Lung microvascular endothelial cell (primary cell): Measurements from ENCODE around the gene MYO1A. TPM values are rescaled to one million over a fixed set of nuclear protein-coding genes. Genes with fewer than 3 reads are reported as not detected.

ENCODE experiments used
- DNase-seq, 2 donors: peaks; one replicate each; pipeline versions ENCODE4 v3.0.0 to v3.0.0-alpha.2; 2010; ENCODE audit warnings: low read depth in 2 of 2
- total RNA-seq: library from RNA; depleted of rRNA; stranded (reverse); fragments of >200 nt; gene quantifications from 2 replicates; pipeline ENCODE4 v1.2.1, GENCODE V29; 2014

MYO1A gene
- total RNA-seq: not detected in 2 replicates

DNA sequence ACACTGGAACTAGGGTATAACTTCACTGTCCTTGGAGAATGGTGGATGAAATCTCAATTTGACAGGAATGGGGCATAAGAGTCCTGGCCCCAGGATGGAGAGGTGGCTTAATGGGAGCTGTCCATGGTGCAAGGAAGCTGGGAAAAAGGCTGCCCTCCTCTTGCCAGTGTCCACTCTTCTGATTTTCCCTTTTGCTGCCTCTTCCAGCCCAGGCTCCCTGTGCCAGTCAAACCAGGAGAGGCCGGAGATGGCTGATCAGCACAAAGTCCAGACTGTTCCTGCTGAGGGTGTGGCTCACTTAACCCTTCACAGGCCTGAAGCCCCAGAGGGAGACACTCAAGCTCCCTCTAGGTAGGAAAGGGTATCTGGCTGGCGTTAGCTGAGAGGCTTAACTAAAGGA is at the start of gene MYO1A:
MYO1A (minus strand) TSS at position 240 of the 400 bp plus-strand sequence. CDS start 1,806 bp downstream, outside the sequence.
- peak; percentile 4 to 22 for DNase-seq

DNA sequence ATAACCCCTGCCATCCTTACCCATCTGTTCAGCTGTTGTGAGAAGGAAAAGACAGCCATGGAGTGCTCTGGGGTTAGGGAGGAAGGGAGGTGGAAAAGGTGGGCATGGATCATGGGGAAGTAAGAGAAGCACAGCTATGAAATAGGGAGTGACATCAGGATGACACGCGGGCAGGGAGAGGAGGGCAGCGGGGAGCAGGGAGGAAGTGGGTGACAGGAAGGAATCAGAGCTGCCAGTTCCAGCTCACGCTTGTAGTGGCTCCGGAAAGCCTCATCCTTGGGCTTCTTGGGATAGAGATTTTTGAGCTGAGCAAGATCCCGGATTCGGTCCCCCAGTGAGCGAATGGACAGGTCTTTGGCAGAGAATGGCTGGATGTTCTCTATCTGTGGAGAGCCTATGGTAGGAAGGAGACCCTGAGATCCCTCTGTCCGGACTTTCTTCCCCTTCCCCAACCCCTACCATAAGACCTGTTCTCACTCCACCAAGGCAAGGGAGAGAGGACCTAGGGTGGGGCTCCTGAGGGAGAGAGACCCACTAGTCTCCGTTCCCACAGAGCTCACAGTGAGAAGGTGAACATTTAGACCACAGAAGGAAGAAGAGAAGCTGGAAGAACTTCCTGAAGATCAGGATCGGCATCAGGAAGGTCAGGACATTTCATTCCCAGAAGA is 49.3 kb upstream of the MYO1A start:
- no peak for DNase-seq

DNA sequence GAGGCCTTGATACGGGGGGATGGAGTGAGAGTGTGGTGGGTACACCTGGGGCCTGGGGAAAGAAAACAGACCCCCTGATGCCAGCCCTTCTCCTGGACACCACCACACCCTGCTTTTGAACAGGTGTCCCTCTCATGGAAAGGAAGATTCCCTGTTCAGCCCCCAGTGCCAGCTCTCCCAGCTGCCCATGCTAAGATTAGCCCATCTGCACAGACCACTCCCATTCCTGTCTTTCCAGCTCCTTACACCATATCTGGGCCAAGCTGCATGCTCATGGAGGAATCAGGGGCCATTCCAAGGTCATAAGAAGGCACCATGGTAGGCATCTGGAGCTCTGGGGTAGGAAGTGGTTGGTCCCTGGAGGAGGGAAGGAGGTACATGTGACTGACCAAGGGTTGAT is 48.6 kb upstream of the MYO1A start:
- DNase-seq: no peak

DNA sequence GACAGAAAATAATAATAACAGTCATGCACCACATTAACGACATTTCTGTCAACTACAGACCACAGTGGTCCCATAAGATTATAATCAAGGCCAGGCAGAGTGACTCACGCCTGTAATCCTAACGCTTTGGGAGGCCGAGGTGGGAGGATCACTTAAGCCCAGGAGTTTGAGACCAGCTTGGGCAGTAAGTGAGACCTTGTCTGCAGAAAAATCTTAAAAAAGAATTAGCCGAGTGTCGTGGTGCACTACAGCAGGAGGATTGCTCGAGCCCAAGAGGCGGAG is 47.6 kb upstream of the MYO1A start:
- no peak for DNase-seq

DNA sequence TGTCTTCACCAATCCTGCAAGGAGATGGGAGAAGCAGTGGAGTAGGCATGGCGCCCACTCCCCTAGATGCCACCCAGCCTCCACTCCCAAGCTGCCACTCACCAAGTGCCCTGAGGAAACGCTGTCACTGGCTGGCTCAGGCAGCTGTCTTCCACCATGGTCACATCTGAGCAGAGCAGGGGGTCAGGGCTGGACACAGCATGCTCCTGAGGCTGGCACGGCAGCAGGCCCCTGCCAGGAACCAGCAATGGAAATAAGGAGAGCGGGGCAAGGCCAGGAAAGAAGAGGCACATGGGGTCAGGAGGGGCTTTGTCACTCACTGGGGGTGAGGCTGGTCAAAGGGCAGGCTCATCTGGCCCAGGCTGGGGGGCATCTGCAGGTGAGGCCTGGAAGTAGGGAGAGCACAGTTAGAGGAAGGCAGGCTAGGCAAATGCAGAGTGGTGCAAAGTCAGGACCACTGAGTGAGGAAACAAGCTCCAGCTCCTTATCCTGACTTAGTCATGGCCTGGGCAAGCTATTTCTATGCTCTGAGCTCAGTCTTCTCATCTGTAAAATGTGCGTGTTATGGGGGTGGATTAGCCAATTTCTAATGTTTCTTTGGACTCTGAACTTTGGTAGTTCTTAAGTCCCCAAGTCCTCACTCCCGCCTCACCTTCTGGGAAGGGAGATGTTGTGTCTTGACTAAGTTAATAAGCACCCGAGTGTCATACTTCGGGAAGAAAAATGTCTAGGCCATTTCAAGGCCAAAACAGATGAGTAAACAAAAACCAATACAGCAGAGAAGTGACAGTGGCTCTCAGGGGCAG is 47.0 kb upstream of the MYO1A start:
- DNase-seq: no peak

DNA sequence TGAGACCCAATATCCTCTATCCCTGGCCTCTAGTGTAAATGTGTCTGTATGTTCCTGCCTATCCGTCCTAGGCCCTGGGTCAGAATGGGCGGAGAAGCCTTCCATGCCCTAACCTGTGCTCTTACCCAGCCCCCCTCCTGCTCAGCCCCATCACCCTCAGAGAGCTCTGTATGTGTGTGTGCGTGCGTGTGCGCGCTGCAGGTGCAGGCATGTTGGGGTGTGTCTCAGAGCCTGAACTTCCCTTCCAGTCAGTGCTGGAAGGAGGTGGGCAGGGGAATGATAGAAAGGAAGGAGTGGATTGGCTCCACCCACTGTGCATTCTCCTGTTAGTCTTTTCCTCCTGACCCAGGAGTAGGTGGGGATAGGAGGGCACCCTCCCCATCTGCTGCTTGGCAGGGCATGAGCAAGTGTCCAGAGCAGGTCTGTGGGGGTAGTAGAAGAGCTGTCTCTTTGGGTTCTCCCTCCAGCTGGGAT is 46.2 kb upstream of the MYO1A start:
- DNase-seq: no peak

DNA sequence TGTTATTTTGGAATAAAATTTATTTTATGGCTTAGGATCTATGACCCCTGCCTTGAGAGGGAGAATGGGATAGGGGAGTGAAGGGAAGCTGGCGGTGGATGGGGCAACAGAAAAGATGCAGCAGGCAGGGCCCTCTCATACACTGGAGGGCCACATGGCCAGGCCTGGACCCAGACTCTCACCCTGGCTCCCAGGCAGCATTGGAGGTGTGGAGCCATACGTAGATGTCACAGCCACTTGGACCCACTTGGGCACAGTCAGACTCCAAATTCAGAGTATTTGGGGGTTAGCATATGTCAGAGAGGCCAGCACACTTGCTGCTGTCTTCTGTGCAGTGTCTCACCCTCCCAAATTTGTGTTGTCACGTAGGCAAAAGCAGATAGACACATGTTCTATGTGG is 45.5 kb upstream of the MYO1A start:
- DNase-seq: no peak

DNA sequence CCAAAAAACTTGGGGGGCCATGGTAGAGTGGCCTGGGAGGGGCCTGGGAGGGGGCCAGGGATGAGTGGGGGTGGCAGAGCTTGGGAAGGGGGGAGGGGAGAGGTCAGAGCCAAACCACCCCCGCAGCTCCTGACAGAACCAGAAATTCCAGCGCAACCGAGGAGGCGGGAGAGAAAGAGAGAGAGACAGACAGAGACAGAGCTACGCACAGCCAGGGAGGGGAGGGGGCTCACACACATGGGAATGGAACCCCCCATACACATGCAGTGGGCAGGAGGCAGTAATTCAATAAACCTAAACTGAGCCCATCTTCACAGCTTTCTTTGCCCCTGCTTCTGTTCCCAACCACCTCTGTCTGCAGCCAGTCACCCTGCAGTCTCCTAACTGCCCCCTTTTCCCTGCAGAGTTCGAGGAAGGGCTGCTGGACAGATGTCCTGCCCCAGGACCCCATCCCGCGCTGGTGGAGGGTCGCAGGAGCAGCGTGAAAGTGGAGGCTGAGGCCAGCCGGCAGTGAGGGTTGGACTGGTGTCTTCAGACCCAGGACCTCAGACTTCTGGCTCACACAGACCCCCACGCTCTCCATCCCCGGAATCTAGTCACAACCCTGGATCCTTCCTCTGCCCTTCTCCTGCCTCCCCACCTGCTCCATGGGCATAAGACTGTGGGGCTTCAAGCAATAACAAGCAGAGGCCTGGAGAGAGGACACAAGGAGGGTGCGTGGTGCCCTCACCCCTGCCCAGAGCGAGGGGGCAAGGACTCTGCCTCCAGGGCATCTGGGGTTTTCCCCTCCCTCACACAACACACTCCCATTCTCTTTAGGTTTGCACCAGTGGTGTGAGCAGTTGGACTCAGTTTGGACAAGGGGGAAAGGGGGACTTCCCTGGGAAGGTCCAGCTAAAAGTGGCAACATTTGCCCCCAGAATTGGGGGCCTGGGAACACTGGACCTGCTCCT is 44.6 kb upstream of the MYO1A start:
- no peak for DNase-seq

DNA sequence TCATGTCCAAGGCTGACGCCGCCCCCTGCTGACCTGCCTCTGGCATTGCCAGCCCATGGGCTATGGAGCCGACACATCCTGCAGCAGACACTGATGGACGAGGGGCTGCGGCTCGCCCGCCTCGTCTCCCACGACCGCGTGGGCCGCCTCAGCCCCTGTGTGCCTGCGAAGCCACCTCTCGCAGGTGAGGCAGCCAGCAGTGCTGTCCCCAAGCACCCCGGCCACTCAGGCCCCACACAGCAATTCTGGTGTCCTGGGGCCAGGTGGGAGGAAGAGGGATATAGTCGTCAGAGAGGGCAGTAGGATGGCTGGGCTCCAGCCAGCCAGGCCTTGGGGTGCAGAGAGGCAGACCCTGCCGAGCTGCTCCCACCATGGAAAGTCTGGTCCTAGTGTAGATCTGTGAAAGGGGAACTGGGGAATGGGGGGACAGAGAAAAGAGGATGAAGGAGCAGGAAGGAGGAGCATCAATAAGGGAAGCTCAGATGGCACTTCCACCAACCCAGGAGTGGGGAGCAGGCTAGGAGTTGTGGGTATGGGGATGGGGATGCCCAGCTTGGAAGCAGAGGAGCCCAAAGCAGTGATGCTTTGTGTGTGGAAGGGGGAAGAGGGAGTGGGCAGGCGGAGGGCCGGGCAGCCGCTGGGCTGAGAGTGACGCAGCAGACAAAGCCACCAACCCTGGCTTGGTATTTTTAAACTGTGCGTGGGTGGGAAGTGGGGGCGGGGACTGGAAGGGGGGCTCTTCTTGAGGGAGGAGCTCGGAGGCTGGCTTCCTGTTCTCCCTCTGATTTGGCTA is 43.7 kb upstream of the MYO1A start:
- DNase-seq: peak; percentile 62 to 67

DNA sequence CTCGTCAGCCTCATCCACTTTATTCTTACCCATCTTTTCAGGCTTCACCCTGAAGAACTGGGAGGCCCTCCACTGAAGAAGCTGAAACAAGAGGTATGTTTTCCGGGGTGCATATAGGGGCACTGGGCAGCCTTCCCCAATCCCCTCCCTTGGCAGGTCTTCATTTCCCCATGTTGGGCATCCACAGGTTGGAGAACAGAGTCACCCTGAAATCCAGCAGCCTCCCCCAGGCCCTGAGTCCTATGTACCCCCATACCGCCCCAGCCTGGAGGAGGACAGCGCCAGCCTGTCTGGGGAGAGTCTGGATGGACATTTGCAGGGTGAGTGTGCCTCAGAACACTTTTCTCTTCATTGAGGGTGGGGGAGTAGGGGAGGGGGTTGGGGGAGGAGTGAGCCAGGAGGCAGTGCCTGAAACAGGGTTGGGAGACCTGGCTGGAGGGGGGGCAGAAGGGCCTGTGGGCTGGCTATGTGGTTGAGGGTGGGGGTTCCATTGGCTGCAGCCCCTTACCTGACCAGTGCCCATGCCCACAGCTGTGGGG is 43.0 kb upstream of the MYO1A start:
- DNase-seq: no peak

DNA sequence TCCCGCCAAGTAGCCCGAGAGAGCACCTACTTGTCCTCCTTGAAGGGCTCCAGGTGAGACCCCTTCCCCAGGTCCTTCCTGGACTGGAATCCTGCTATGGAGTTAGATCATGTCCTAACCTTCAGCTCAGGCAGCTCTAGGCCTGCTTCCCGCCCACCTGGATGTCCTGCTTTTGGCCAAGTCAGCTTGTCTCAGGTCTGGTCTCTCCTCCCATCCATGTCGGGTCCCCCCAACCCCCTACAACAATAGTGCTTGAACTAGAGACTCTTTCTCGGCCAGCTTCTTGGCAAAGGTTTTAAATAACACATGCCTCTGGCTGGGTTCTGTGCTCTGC is 42.6 kb upstream of the MYO1A start:
- DNase-seq: no peak

DNA sequence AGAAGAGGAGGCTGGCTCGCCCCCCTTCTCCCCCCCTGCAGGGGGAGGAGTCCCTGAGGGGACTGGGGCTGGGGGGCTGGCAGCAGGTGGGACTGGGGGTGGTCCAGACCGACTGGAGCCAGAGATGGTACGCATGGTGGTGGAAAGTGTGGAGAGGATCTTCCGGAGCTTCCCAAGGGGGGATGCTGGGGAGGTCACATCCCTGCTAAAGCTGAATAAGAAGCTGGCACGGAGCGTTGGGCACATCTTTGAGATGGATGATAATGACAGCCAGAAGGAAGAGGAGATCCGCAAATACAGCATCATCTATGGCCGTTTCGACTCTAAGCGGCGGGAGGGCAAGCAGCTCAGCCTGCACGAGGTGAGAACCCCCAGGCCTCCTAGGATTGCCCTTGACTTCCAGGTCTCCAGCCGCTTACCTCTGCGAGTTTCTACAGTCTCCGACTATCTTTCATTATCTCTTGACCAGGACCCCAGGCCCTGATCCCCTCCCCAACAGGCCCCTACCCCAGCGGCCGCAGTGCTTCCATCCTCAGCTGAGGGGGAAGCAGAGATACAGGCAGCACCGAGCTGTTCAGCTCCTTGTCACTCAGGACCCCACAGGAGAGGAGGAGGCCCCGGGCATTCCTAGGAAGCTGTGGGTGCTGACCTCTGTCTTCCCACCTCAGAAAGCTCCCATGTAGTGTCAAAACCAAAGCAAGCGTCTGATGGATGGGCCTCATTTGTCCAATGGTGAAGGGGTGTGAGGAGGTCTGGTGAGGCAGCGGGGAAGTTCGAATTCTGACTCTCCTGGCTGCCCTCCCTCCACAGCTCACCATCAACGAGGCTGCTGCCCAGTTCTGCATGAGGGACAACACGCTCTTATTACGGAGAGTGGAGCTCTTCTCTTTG is 42.0 kb upstream of the MYO1A start:
- no peak for DNase-seq

DNA sequence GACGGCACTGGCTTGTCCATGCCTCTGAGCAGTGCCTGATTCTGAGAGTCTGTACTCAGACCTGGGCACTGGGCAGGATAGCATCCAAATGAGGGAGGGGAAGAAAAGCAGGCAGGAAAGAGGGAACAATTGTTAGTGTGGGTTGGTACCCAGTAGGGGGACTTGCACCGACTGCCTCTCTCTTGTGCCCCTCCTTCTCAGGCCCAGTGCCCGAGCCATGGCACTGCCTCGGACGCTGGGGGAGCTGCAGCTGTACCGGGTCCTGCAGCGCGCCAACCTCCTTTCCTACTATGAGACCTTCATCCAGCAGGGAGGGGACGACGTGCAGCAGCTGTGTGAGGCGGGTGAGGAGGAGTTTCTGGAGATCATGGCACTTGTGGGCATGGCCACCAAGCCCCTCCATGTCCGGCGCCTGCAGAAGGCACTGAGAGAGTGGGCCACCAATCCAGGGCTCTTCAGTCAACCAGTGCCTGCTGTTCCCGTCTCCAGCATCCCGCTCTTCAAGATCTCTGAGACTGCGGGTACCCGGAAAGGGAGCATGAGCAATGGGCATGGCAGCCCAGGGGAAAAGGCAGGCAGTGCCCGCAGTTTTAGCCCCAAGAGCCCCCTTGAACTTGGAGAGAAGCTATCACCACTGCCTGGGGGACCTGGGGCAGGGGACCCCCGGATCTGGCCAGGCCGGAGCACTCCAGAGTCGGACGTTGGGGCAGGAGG is 41.2 kb upstream of the MYO1A start:
- no peak for DNase-seq

DNA sequence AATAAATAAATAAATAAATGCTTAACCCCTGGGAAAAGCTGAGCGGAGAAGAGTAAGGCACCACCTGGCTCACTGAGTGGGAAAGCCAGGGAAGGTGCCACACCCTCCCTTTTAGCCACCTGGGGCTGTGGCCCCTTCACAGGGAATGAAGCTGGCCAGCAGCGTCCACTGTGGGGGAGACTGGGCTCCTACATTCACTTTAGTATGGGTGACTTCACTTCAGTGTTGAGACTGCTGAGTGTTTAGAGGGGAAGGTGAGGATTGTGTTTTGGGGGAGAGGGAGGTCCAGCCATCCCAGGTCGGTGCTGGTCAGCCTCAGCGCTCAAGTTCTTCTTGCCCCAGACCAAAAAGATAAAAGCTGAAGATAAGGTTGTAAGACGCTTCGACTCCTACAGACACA is 40.6 kb upstream of the MYO1A start:
- DNase-seq: no peak

DNA sequence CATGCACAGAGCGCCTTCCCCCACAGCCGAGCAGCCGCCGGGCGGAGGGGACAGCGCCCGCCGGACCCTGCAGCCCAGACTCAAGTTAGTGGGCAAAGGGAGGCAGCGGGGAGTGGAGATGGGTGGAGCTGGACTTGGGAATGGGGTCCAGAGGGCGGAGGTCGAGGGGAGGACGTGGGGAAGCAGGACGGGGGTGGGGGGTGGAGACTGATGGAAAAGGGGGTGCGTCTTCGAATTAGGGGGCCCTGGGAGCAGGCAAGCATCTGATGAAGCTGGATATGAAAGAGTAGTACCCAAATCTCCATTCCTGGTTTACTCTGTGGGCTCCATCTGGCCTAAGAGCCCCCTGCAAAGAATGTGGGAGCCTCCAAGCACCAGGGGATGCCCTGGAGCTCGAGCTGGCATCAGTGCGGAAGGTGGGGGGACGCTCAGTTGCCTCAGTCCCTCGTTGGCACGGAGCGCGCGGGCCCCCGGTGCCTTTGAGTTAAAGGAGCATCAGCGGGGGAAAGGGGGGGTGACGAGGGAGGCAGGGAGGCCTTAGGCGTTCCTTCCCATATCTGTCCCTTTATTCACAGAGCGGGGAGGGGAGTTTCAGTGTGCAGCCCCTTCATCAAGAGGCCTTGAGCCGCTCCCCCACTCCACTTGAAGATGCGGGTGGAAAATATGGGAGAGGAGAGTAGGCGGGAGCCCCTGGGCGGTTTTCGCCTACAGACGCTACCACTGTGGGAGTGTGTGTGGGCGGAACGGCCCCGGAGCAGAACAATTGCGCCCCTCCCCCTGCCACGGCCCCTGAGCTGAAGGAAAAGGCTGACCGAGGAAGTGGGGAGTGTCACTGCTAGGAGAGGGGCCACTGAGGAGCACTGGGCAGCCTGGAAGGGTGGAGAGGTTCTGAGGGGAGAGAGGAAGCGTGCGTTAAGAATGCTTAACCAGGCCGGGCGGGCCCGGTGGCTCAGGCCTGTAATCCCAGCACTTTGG is 39.6 kb upstream of the MYO1A start:
- DNase-seq: peak; percentile 49 to 69

DNA sequence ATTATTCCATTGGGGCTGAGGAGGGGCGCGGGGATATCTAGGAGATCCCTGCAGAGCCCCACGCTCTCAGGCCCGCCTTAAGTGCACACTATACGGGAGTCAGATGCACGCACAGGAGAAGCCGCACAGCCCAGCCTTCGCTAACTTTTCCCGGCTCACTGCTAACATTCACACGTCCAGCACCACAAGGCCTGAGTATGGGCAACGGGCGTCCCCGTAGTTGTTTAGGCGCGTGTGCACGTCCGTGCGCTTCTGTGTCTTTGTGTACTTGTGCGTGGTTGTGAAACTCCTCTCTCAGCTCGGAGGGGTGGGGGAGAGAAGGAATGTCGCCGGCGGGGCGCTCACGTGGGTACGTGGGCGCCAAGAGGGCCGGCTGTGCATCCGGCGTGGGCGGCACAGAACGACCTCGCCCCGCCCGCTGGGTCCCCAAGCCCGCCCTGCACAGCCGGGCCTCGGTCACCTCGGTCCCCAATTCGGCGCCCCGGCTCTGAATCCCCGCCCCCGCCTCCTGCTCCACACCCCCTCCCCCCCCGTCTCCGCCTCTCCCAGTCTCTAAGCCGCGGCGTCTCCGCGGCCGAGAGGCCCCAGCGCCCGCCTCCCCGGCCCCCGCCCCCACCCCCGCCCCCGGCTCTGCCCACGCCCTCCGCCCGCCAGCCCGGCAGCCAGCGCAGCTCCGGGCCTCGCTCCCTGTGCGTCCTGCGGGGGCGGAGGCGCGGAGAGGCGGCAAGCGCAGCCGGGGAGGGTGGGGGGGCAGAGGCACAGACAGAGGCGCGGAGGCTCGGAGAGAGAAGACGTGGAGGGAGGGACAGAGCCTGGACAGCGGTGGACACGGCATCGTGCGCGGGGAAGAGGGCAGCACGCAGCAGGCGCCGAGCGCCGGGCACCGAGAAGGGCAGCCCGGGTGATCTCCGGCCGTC is 38.7 kb upstream of the MYO1A start, which contains the start of gene NAB2:
NAB2 (plus strand) TSS at position 761 of the 917 bp plus-strand sequence. CDS start 158 bp downstream, outside the sequence.
- DNase-seq: peak; percentile 92 to 97
